HUDEP-2 (cell line): ENCODE results near the gene NUFIP2.
"Not testable (repeated sequence)": the region's sequence is repeated elsewhere in the genome, so short reads cannot be mapped to it uniquely, and the experiment has no call there.

Experiments
- DNase-seq, 76 experiments: peaks; one replicate each; lab custom pipeline; 2025; ENCODE audit not compliant: unreplicated experiment in 76 of 76; lab: John Stamatoyannopoulos, UW

Gene NUFIP2

DNA sequence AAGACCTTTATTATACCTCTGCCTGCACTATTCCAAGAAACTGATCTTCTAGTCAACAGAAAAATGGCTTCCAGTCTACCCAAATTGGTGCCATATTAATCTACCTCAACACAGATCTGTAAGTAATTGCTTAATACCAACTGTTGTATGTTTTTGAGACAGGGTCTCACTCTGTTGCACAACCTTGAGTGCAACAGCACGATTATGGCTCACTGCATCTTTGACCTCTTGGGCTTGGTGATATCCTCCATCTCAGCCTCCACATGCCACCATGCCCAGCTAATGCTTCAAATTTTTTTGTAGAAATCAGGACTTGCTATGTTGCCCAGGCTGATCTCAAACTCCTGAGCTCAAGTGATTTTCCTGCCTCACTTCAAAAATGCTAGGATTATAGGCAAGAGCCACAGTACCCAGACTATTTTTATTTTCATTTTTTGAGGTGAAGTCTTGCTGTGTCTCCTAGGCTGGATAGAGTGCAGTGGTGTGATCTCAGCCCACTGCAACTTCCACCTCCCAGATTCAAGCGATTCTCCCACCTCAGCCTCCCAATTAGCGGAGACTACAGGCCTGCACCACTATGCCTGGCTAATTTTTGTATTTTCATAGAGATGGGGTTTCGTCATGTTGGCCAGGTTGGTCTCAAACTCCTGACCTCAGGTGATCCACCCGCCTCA, 14.4 kb downstream of the NUFIP2 start:
- no peak for DNase-seq

GRCh38 chr17:29278692-29279091, 15.3 kb downstream of the NUFIP2 start:
- DNase-seq: no peak

DNA sequence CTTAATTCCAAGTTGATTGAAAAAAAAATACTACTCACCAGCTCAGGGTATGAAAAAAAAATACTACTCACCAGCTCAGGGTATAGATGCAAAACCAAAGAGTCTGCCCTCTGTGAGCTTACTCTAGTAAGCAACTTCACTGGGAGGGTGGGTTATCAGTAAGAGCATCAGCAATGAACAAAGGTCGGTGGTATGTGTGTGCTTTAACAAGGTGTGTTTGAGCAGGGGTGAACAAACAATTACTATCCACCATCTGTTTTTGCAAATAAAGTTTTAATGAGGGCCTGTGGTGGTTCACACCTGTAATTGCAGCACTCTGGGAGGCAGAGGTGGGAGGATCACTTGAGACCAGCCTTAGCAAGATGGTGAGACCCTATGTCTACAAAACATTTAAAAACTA, 20.0 kb downstream of the NUFIP2 start:
- DNase-seq: no peak

- DNase-seq: not testable (repeated sequence)
Measured at GRCh38 chr17:29271980-29272379, 22.0 kb downstream of the NUFIP2 start.

- DNase-seq: no peak
Measured at GRCh38 chr17:29263916-29264315, 30.0 kb downstream of the NUFIP2 start.

DNA sequence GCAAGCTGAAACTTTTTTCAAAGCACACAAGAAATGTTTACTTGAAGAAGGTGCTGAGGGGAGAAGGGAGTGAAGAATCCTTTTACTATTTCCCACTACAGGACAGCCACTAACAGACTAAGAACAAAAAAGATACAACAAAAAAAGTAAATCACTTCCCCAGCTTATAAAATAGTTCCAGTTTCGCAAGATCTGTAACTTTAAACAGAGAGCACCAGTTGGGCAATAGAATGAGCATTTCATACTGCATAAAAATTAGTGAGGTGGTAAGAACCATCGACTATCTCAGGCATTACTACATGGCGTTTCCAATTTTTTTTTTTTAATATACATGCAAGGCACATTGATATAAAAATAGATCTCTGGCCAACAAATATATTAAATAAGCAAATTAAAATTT, 36.2 kb downstream of the NUFIP2 start:
- no peak for DNase-seq

DNA sequence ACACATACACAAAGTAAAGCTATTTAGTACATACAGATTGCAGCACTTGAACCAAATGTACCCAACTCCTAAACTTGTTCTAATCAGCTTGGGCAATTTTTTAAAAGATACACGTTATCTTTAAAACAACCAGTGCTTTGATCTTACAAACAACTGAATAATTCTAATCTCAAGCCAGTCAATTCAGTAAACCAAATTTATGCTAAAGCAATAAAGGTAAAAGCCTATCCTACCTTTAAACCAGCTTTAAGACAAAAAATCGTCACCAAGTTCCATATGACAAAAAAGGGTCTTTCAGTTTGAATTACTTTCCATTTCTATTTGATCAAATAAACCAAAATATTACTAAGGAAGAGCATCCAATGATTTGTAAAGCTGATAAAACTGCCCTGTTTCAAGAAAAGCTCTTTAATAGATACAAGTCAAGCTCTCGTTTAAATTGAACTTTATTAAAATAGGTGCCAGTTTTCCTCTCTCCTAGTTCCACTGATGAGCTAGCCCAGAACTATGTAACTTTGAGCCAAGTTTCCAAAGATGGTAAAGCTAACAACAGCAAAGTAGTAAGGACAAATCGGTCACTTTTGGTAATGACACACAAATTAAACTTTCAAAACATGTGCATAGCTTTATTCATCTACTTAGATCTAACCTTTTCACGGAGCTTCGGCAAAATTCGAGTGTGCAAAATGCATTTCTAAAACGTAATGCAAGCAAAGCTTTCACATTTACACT, 37.0 kb downstream of the NUFIP2 start:
- no peak for DNase-seq

DNA sequence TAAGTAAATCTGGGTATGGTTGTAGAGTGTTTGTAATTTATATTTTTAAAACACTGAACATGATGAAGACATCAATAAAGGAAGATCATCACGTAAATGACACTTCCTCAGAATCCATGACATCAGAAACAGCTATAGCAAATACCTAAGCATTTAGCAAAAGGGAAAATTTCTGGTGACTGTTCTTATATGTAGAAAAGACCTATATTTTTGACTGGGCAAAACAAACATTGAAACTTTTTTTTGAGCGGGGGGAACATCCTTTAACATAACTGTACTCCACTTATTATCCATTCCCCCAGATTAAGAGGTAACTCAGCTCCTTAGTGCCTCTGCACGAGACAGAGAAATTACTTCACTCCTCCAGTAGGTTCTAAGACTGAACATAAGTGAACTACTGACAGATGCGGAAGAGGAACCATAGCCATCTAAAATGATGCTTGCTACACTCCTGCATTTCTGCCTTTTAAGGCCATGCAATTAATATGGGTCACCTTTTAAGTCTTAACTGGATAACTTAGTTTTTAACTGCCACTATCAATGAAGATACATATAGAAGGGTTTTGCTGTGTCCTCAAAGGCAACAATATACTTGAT, 37.9 kb downstream of the NUFIP2 start:
- DNase-seq: no peak

- DNase-seq: no peak
Measured at GRCh38 chr17:29253037-29253436, 40.9 kb downstream of the NUFIP2 start.

GRCh38 chr17:29252101-29252791, 41.7 kb downstream of the NUFIP2 start:
- peak in 4 of 76 experiments; percentile 6 to 20 (median 10) for DNase-seq

GRCh38 chr17:29251184-29251583, 42.8 kb downstream of the NUFIP2 start:
- no peak for DNase-seq

GRCh38 chr17:29250666-29251065, 43.3 kb downstream of the NUFIP2 start:
- DNase-seq: no peak

DNA sequence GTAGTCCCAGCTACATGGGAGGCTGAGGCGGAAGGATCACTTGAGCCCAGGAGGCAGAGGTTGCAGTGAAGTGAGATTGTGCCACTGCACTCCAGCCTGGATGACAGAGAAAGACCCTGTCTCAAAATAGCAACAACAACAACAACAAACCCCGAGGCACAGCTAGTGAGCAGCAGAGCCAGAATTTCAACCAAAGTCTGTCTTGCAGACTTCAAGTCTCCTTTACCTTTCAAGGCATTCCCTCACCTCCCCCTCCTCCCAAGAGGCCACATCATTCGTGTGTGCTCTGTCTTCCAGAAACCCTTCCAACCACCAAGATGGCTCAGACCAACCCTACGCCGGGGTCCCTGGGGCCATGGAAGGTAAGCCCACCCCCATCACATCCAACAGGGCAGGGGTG, 45.1 kb downstream of the NUFIP2 start:
- DNase-seq: no peak

DNA sequence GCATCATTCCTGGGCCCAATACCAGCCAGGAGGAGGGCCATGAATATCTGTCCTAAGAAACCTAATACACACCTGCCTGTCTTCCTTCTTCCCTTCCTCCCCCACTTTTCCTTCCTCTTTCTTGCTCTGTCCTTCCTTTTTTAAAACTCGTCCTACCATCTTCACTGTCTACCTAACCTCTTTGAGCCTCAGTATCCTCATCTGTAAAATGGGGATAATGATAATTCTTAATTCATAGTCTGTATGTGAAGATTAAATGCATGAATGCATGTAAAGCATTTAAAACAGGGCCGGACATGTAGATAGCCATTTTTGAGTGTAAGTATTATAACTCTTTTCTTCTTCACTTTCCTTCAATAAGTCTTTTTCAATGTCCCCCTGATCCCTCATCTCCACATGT, 46.7 kb downstream of the NUFIP2 start:
- DNase-seq: no peak

DNA sequence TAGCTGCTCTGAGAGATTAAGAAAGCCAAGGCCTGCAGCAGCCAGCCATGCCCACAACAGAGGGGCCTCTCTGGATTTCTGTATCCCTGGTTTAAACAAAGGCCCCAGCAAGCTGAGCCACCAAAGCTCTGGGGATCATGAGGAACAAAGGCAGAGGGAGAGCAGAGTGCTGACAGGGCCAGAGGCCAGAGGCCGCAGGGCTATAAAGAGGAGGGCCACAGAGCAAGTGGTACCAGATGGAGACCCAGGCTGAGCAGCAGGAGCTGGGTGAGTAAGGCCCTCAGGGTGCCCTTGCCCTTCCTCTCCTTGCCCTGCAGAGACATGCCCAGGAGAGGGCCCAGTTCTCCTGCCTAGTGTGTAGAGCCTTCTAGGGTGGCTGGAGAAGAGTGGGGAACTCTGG, 47.3 kb downstream of the NUFIP2 start, which contains the start of gene CRYBA1:
CRYBA1 (plus strand) TSS at position 232 of the 400 bp plus-strand sequence; CDS start at position 237, 5 bp downstream.
- no peak for DNase-seq

GRCh38 chr17:29245401-29245800, 48.5 kb downstream of the NUFIP2 start:
- DNase-seq: no peak

- DNase-seq: peak in 34 of 76 experiments; percentile 3 to 40 (median 20)
Measured at GRCh38 chr17:29243792-29244191, 50.2 kb downstream of the NUFIP2 start.

GRCh38 chr17:29242790-29243189, 51.2 kb downstream of the NUFIP2 start:
- no peak for DNase-seq

GRCh38 chr17:29242051-29242450, 51.9 kb downstream of the NUFIP2 start:
- DNase-seq: no peak

DNA sequence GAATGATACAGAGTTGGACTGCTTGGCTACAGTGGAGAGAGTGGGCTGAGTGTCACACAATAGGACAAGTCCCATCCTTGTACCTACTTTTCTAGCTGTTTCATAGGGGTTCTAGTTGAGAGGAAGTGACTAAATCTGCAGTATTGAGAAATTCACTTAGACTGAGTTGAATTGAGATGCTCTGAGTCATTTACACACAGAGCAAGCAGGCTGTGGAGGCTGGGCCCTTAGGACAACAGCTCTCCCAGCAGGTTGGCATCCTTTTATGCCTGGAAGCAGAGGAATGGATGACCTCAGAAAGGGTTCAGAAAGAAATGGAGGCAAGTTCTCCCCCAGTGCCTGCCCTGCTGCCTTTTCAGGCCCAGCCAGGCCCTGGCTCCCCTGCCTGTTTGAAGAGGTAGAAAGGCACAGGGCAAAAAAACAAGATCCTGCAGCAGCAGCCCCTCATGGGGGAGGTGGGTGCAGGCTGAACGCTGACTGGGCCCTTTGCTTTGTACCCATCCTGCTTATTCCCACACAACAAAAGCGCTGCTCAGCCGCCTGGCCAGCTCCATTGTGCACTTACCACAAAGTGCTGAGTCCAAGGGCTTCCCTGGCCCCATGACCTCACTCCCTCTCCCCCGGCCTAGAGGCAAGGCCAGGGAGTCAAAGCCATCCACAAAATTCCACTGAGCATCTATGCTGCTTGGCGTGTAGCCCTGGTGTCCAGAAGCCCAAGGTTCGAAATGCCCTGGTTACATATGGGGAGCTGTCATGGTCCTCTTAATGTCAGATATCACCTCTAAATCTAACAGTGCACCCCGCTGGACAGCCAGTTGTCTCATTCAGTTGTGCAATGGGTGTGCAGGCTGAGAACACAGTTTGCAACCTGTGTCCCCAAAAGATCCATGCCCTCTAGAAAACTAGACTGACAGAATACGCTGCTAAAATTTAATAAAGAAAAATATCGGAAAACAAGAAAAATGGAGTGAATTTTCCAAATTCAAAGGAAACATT, 52.7 kb downstream of the NUFIP2 start:
- peak in 5 of 76 experiments; percentile 5 to 24 (median 15) for DNase-seq
